ENCODE measurements around the gene GP9.

Gene GP9

GRCh38 chr3:129070086-129070885, 9.7 kb downstream of the GP9 start:
- no peak for TF ChIP-seq CTCF (IDR thresholded peaks at IDR 0.05)
- H3K4me1 ChIP-seq (ENCODE audit: control insufficient read depth in 1 of 2, insufficient read depth in 1 of 2, low read depth in 1 of 2, low read length in 1 of 2) = peaks cover 0 to 11% of the 10 kb centered on the region in 2 experiments
- H3K27ac ChIP-seq = no peak overlapping the region
- no peak overlapping the region for H3K4me3 ChIP-seq (ENCODE audit: low read depth in 1 of 2, low read length in 1 of 2)
- no peaks in the 10 kb centered on the region for H3K27me3 ChIP-seq
- no peaks in the 10 kb centered on the region for H3K36me3 ChIP-seq
- no peaks in the 10 kb centered on the region for H3K9me3 ChIP-seq

- no peak for TF ChIP-seq CTCF (IDR thresholded peaks at IDR 0.05)
- peaks cover 0 to 2% of the 10 kb centered on the region in 2 experiments for H3K4me1 ChIP-seq (ENCODE audit: control insufficient read depth in 1 of 2, insufficient read depth in 1 of 2, low read depth in 1 of 2, low read length in 1 of 2)
- H3K27ac ChIP-seq = no peak overlapping the region
- H3K36me3 ChIP-seq = no peaks in the 10 kb centered on the region
- no peaks in the 10 kb centered on the region for H3K27me3 ChIP-seq
- H3K4me3 ChIP-seq (ENCODE audit: low read depth in 1 of 2, low read length in 1 of 2) = no peak overlapping the region
- no peaks in the 10 kb centered on the region for H3K9me3 ChIP-seq
These were observed 16.6 kb downstream of the GP9 start for GRCh38 chr3:129077222-129077621.

GRCh38 chr3:129078510-129078909, 17.9 kb downstream of the GP9 start:
- no peak for TF ChIP-seq CTCF (IDR thresholded peaks at IDR 0.05)

GRCh38 chr3:129081503-129081902, 20.9 kb downstream of the GP9 start:
- Histone ChIP-seq H3K9me3 (no peaks in the 10 kb centered on the region), H3K27ac (no peak overlapping the region), H3K4me3 (ENCODE audit: low read depth in 1 of 2, low read length in 1 of 2) (no peak overlapping the region), H3K4me1 (ENCODE audit: control insufficient read depth in 1 of 2, insufficient read depth in 1 of 2, low read depth in 1 of 2, low read length in 1 of 2) (peaks cover 0 to 3% of the 10 kb centered on the region in 2 experiments), H3K36me3 (no peaks in the 10 kb centered on the region), H3K27me3 (no peaks in the 10 kb centered on the region)
- no peak for TF ChIP-seq CTCF (IDR thresholded peaks at IDR 0.05)

More at GRCh38 chr3:129078510-129078909, 17.9 kb downstream of the GP9 start:
- no peaks in the 10 kb centered on the region for H3K27me3 ChIP-seq
- no peak overlapping the region for H3K27ac ChIP-seq
- no peak overlapping the region for H3K4me3 ChIP-seq (ENCODE audit: low read depth in 1 of 2, low read length in 1 of 2)
- H3K4me1 ChIP-seq (ENCODE audit: control insufficient read depth in 1 of 2, insufficient read depth in 1 of 2, low read depth in 1 of 2, low read length in 1 of 2) = peaks cover 0 to 3% of the 10 kb centered on the region in 2 experiments
- no peaks in the 10 kb centered on the region for H3K9me3 ChIP-seq
- H3K36me3 ChIP-seq = no peaks in the 10 kb centered on the region

- Histone ChIP-seq H3K9me3 (no peaks in the 10 kb centered on the region), H3K4me1 (ENCODE audit: control insufficient read depth in 1 of 2, insufficient read depth in 1 of 2, low read depth in 1 of 2, low read length in 1 of 2) (peaks cover 0 to 3% of the 10 kb centered on the region in 2 experiments), H3K27ac (no peak overlapping the region), H3K4me3 (ENCODE audit: low read depth in 1 of 2, low read length in 1 of 2) (no peak overlapping the region), H3K27me3 (no peaks in the 10 kb centered on the region), H3K36me3 (peaks cover 2% of the 10 kb centered on the region)
- no peak for TF ChIP-seq CTCF (IDR thresholded peaks at IDR 0.05)
These were observed 21.4 kb downstream of the GP9 start for GRCh38 chr3:129082026-129082425.
